ENCODE results near the gene ADPRH.
"Not testable (repeated sequence)": the region's sequence is repeated elsewhere in the genome, so short reads cannot be mapped to it uniquely, and the experiment has no call there.

ADPRH gene

DNA sequence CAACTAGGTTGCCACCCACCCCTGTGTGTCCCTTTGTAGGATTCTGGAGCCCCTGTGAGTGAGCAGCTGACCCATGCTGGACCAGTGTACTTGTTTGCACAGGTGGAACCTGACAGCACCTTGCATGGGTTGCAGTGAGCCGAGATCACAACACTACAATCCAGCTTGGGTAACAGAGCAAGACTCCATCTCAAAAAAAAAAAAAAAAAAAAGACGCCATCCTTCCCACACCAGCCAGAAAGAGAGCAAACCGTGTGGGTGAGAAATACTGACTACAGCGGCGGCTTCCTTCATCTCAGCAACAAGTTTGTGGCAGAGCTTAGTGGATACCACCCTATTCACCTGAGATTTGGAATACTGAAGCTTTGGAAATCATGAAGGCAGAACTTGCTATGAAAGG is 19.1 kb upstream of the ADPRH start:
- no peak for DNase-seq

DNA sequence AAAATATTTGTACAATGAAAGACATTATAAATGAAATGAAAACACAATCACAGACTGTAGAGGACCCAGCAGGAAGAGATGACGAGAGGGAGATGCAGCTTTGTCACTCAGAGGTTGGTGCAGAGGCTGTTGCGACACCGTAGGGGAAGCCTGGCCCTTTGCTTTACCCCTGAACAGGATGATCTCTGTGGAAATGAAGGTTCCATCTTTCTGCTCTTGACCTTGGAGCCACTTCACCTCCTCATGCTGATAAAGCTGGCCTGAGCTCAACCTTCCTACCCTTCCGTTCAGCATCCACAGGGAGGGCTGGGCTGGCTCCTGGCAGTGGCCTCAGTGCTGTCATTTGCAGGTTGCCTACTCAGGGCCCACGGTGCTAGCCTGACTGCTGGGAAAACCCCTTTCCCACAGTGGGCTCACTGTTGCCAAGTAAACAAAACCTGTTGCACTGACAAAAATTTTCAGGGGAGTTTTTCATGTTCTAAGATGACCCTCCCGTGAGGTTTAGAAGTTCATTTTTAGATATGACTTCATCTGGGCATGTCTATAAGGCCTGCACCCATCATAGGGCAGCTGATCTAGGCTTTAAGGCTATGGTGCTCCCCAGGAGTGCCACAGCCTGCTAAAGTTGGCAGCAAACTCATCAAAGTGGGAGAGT is 16.9 kb upstream of the ADPRH start:
- DNase-seq: no peak

DNA sequence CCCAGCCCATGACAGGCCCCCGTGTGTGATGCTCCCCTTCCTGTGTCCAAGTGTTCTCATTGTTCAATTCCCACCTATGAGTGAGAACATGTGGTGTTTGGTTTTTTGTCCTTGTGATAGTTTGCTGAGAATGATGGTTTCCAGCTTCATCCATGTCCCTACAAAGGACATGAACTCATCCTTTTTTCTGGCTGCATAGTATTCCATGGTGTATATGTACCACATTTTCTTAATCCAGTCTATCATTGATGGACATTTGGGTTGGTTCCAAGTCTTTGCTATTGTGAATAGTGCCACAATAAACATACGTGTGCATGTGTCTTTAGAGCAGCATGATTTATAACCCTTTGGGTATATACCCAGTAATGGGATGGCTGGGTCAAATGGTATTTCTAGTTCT is 16.0 kb upstream of the ADPRH start:
- not testable (repeated sequence) for DNase-seq

DNA sequence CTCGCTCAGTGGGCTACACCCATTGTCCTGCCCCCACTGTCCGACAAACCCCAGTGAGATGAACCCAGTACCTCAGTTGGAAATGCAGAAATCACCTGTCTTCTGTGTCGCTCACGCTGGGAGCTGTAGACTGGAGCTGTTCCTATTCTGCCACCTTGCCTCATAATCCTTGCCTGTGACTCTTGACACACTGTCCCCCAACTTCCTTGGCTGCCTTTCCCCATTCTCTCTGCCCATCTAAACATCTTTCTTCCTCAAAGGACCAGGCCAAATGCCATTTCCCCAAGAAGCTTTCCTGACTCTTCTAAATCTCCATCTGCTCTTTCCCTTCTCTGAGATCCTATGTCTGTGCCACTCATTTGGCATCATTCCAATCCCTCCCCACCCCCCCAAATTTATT is 10.1 kb upstream of the ADPRH start:
- DNase-seq: no peak

DNA sequence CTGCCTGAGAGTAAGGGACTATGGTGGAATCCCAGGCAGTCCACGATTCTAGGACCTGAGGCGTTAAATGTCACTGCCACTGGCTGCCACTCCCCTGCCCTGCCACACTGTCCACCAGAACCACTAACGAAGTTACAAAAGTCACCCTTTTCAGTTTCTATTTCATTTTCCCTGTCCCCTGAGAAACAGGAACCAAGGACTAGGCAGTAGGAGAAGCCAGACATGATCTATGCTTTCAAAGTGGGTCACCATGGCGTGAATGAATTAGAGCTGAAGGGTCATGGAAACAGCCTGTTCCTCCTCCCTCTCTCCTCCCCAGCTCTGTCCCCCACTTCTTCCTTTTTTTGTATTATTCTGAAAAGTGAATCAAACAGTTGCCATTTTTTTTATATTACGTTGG is 9.1 kb upstream of the ADPRH start:
- no peak for DNase-seq

DNA sequence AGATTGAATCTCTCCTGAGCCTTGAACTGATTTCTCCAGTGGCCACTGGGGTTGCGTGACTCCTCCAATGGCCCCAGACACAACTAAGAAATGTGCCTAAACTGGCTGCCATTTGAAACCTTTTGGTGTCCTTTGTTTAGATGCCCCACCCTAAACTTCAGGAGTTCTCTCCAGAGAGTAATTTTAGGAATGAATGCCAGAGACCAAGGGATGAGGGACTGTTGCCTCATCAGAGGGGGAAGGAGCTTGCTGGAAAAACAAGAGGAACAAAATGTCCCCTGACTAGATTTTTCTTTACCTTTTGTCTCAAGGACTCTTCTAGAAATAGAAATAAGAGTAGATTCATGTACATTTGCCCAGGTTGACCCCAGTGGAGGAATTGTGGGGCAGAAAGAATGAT is 8.1 kb upstream of the ADPRH start:
- no peak for DNase-seq

DNA sequence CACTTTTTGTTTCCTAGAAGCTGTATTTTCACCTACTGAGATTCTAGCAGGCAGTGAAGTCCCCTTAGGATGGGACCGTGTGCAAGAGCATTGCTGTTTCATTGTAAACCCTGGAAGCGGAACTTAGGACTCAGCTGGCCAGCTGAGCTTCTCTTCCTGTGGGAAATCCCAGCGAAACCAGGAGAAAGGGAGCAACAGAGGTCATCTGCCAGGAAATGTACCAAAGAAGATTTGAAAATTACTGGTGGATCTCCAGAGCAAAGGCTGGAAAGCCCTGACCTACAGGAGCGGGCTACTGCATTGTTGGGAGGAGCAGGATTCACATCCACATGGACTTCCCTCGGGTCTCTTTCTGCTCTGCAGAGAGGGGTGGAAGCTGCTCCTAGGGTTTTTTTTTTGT is 7.6 kb upstream of the ADPRH start:
- no peak for DNase-seq

DNA sequence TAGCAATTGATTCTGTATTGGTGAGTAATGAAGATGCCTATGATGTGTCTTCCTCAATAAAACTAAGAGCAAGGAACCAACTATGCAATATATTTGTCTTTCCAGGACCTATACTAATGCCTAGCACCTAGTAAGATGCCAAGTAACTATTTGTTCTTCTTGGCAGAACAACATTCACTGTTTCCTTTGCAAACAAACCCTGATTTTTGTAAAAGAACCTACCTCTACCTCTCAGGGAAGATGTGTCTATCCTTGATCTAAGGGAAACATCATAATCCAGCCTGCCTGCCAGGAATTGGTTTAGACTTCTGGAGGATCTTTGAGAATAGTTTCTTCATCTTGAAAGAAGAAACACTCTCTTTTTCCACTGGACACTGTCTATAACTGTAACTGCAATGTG is 3.8 kb upstream of the ADPRH start:
- DNase-seq: no peak

DNA sequence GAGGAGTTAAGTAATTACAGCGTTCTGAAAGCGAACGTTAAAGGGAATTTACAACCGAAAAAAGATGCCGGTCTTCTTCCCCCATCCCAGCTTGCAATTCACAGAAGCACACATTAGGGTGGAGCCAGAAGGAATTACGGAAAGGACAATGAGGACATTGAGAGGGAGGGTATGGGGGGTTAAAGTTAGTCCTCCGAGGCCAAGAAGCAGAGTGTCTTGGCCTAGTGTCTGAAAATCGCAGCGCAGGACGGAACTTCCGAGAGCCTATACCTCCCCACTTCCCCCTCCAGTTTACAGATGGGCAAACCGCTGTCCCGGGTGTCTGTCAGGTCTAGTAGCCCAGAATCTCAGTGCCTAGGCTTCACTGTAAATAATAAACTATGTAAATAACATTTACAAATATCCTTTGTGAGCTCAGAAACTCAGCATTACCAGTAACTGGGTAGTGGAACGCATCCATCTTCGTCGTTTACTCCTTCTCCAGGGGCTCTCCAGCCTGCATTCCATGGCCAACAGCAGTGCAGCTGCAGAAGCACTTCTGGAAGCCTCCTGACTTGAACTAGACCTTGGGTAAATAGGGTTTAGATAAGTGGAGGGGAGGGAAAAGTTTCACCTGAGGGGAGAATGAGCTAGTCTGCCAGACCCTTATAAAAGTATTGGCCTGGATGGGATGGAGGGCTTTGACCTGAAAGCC is 922 bp downstream of the ADPRH start:
- DNase-seq: peak; percentile 10

DNA sequence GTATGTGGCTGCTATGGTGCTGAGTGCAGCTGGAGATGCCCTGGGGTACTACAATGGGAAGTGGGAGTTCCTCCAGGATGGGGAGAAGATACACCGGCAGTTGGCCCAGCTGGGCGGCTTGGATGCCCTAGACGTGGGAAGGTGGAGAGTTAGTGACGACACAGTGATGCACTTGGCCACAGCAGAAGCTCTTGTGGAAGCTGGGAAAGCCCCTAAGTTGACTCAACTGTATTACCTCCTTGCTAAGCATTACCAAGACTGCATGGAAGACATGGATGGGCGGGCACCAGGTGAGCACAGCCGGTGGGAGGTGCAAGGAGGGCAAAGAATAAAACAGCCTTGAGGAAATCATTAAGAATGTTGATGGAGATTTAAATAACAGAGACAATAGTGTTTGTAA is 2.9 kb downstream of the ADPRH start:
- DNase-seq: peak; percentile 11

DNA sequence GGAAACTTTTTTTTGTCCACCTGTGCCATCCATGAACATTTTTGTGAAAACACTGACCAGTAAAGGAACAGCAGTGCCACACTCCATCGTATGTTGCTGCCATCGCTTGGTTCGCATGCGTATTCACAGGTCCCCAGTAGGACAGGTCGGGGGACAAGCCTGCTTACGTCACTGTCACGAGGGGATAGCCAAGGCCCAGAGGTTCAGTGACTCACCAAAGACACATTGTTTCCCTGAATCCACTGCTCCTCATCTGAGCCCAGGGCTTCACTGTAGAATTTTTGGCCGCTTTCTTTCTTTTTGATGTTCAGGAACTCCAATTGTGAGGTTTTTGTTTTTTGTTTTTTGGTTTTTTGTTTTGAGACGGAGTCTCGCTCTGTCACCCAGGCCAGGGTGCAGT is 5.9 kb downstream of the ADPRH start:
- DNase-seq: no peak

DNA sequence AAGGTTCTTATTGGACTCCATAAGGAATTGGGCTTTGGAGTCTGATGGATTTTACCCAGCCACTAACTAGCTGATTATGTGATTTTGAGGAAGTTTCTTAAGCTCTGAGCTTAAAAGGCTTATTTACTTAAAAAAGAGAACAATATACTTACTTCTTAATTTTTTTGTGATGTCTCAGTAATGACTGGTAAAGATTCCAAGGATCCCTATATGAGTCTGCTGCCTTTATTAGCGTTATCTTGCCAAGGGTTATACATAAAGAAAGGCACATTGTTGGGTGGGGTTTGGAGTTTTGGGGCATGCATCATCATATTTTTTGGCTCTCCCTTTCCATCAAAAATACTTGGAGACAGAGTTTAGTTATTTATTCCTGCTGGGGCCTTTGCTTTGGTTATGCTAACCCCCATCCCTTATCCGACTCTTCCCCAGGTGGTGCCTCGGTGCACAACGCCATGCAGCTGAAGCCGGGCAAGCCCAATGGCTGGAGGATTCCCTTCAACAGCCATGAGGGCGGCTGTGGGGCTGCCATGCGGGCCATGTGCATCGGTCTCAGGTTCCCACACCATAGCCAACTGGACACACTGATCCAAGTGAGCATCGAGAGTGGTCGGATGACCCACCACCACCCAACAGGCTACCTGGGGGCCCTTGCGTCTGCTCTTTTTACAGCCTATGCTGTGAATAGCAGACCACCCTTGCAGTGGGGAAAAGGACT is 6.7 kb downstream of the ADPRH start:
- no peak for DNase-seq

DNA sequence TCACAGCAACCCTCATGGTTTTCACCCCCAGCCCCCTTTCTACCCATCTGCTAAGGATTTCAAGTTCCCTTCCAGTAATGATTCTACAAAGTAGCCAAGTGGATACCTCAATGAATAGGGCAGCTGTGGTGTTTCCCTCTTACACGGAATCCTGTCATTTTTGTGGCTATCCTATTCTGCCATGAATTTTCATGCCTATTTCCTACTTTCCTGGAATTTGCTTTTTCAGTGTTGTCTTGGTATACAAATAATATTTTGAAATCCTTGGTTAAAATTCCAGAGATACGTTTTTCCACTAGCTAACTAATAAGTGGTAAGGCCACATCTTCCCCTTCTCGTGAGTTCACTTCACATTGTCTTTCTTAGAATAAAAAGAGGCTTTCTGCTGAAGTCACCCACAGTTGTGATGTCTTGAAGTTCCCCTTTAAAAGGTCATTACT is 7.5 kb downstream of the ADPRH start:
- no peak for DNase-seq

DNA sequence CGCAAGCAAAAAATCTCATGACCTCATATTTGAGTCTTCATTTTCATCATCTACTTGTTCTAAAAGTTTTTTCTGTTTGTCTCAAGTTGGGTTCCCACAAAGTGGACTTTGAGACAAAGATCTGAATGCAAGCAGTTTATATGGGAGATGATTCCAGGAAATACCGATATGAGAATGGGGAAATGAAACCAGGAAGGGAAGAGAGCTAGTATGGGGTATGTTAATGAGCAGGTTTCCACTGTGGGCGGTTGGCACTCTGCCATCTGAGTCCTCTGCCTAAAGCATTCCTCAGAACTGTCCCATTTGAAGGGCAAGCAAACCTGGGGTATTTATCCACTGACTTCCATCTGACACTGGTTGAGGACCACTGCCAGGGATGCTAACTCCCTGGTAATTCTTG is 8.8 kb downstream of the ADPRH start:
- DNase-seq: peak; percentile 20

DNA sequence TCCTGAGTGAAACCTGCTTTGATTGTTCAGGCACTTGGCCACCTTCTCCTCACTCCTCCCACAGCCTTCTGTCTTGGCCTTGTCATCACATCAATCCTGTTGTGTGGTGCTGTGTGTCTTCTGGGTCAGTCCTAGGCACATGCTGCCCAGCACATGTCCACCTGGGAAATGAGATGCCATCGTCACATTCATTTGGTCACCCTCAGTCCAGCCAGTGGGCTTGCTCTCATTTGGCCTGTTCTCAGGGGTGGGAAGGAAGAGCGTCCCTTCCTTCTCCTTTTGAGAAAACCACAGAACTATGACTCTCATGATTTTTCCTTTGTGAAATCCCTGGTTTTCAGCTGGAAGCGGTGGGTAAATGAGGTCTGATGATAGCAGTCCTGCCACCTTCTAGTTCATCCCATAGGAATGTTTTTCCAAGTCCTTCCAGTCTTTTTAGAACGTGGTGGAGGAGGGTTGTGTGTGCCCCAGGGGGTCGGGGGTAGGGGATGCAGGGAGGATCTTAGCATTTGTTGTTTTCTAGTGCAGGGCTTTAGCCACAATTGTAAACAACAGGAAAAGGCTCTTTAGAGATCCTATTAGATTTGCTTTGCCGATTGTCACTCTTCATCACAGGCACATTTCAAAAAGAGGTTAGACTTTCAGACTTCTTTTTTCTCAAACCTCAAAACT is 9.9 kb downstream of the ADPRH start:
- no peak for DNase-seq

DNA sequence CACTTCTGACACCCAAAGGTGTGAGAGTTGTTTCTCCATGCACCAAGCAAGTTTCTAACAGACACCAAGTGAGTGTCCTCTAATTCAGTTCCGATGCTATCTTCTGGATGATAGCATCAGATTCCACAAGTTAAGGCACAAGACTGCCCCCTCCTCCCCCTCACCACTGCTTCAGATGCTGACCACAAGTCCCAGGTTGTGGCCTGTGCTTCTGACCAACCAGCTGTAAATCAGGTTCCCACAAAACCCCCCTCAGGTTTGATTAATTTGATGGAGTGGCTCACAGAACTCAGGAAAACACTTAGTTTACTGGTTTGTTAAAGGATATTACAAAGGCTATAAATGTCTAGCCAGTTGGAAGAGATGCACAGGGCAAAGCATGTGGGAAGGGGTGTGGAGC is 11.4 kb downstream of the ADPRH start:
- DNase-seq: no peak

DNA sequence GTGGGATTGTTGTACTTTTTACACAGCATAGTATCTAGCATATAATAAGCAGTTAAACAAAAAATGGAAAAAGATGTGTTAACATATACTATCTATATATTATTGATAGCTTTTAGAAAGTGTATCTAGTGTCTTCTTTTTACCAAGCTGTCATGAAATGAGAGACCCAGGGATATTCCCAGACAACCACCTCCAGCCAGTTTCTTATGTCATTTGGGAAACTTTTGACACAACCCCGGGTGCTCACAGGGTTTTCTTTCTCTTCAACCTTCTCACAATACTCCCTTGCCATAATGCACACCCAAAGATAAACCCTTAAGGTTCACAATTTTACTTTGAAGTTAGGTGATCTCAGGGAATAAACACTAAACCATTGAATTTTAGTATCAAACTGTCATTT is 13.6 kb downstream of the ADPRH start:
- no peak for DNase-seq

DNA sequence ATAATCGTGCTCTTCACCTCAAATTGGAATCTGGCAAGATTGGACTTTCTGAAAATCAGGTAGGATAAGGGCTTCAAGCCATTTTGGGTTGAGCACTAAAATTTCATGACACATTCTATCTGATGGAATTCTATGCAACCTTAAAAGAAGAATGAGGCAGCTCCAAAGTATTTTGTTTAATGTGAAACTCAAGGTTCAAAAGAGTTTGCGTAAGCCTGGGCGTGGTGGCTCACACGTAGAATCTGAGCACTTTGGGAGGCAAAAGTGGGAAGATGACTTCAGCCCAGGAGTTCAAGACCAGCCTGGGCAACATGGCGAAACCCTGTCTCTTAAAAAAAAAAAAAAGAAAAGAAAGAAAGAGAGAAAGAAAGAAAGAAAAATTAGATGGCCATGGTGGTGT is 14.8 kb downstream of the ADPRH start:
- no peak for DNase-seq

DNA sequence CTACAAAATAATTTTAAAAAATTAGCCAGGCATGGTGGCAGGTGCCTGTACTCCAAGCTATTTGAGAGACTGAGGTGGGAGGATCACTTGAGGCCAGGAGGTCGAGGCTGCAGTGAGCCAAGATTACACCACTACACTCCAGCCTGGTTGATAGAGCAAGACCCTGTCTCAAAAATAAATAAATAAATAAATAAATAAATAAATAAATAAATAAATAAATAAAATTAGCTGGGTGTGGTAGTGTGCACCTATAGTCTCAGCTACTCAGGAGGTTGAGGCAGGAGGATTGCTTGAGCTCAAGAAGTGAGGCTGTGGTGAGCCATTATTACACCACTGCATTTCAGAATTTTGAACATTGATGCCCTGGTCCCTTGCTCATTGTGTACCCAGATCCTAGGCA is 15.6 kb downstream of the ADPRH start:
- DNase-seq: not testable (repeated sequence)

DNA sequence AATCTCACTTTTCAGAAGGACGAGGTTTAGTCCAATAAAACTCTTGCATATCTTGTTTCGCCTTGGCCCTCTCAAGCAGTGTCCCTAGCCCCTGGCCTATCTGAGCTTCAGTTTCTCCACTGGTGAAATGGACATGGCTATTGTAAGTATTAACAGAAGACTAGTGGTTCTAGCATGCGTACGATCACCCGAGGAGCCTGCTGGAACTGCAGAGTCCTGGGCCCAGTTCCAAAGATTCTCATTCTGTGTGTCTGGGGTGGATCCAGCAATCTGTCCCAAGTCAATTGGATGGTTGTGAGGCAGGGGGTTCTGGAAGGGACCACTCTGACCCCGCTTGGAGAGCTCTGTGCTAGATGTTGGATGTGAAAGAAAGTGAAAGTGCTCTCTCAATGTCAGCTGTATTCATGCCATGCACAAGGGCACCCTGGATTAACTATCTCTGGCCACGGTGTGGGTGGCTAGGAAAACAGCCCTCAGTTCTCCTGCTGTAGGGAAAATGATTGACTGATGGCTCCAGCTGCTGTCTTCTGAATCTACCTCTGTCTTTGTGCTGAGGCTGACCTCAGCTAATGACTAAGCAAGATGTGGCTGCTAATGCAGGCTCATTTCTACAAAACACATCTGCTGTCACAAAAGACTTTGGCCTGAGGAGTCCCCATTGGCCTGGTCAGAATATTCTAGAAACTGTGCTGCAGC is 16.5 kb downstream of the ADPRH start:
- DNase-seq: no peak

DNA sequence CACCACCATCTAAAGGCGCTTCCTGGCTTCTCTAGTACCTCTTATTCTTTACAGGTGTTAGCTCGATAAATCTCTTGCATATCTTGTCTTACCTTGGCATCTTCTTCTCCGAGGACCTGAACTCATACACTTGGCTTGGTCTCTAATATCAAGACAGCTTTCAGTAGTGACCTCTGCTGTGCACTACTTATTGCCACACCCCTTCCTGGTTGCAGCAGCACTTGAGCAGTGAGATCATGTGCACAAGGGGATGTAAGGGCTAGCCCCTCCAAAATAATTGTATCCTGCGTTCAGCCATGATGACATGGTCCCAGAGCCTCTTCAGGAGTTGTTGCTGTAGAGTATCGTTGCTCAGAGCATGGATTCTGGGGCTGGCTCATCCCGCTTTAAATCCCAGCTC is 17.1 kb downstream of the ADPRH start:
- DNase-seq: no peak

DNA sequence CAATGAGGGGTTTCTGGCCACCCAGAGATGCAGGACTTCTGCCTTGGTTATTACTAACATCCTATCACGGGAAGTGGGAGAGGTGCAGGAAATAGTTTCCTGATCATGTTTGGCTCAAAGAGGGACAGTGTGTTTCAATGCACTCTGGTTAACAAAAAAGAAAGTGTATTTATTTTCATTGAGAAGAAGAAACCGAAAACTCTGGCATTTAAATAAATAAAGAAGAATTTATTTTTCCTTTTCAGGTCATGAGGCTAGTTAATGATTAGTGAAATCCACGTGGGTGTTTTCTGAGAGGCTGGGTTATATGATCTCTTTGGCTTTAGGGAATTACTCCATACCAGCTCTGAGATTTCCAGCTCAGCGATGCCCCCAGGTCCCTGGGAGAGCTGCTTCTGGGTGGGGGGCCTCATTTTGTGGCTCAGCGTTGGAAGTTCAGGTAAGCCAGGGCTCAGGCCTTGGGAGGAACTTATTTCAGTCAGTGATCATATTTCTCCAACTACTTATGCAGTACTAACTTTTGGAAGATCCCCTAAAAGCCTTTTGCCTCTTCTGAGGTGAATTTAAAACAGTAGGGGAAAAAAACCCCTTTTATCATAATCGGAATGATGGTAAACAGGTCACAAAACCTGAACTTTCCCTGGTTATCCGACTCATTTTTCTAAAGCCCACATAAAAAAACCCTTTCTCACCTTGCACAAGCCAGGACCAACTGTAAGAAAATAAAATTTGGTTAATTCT is 18.4 kb downstream of the ADPRH start, which contains the start of gene PLA1A:
PLA1A (plus strand) TSS at position 338 of the 741 bp plus-strand sequence; CDS start at position 367, 29 bp downstream.
- DNase-seq: no peak
